HG02943 (cell line): Measurements from ENCODE around the gene TAF4.

Source experiments
- ATAC-seq: cut with Tn5 transposase; IDR thresholded peaks from one replicate; pipeline ENCODE4 v1.9.1; 2021; ENCODE audit warnings: mild to moderate bottlenecking, low read depth, moderate library complexity; ENCODE audit not compliant: unreplicated experiment

The TAF4 gene

GRCh38 chr20:61968036-61968810 lies 97.5 kb downstream of the TAF4 start:
- no peak for ATAC-seq

- ATAC-seq, result no peak
These were observed 98.4 kb downstream of the TAF4 start for GRCh38 chr20:61967300-61967699.

- no peak for ATAC-seq
These were observed 99.0 kb downstream of the TAF4 start for GRCh38 chr20:61966492-61967244.

GRCh38 chr20:61965606-61966491 lies 99.8 kb downstream of the TAF4 start:
- ATAC-seq, result no peak

- no peak for ATAC-seq
These were observed 100.7 kb downstream of the TAF4 start for GRCh38 chr20:61964675-61965605.

GRCh38 chr20:61963885-61964674 lies 101.6 kb downstream of the TAF4 start:
- no peak for ATAC-seq

- ATAC-seq, result no peak
These were observed 102.5 kb downstream of the TAF4 start for GRCh38 chr20:61963149-61963548.

- no peak for ATAC-seq
These were observed 104.8 kb downstream of the TAF4 start for GRCh38 chr20:61960836-61961235.

GRCh38 chr20:61958773-61959700 lies 106.6 kb downstream of the TAF4 start:
- no peak for ATAC-seq

- no peak for ATAC-seq
These were observed 107.5 kb downstream of the TAF4 start for GRCh38 chr20:61957961-61958715.

GRCh38 chr20:61956396-61957342 lies 109.0 kb downstream of the TAF4 start:
- ATAC-seq, result no peak

GRCh38 chr20:61955668-61956395 lies 109.8 kb downstream of the TAF4 start:
- no peak for ATAC-seq

GRCh38 chr20:61954276-61955021 lies 111.2 kb downstream of the TAF4 start:
- ATAC-seq, result no peak

GRCh38 chr20:61953037-61954021 lies 112.4 kb downstream of the TAF4 start:
- ATAC-seq, result no peak
